ENCODE measurements around the gene PAGE2B. TPM values are rescaled to one million over a fixed set of nuclear protein-coding genes. Genes with fewer than 3 reads are reported as not detected.

PAGE2B gene
- total and polyA plus RNA-seq, 9 of the 15 experiments (the other 6 are each of a cell fraction or from before 2014, with no cell fraction given), result 1.8 to 36.0 (median 16.5) TPM

GRCh38 chrX:55099162-55099561 lies 24.3 kb downstream of the PAGE2B start (continued):
- TF ChIP-seq PRDM10 (IDR thresholded peaks at IDR 0.05; ENCODE audit: partially characterized antibody) (no peak), ZBTB26 (CRISPR knock-in tag; IDR thresholded peaks at IDR 0.05) (no peak), ILF3 (IDR thresholded peaks at IDR 0.05; ENCODE audit: borderline replicate concordance) (no peak)

GRCh38 chrX:55102754-55103153 lies 27.9 kb downstream of the PAGE2B start:
- no peaks in the 10 kb centered on the region for H3K9me1 ChIP-seq (ENCODE audit: control insufficient read depth, insufficient read depth, low read length)
- 0 out of 2 replicates have a peak overlapping the region, but pooled peaks have one; percentile 10 for H2AFZ ChIP-seq (ENCODE audit: low read depth, low read length)
- H3K4me2 ChIP-seq (ENCODE audit: insufficient read depth, low read length), result no peak overlapping the region
- H3K9me3 ChIP-seq (replicated peaks; ENCODE audit: control insufficient read depth, insufficient read depth, low read depth, low read length), result no peaks in the 10 kb centered on the region
- intact Hi-C loops (cut with micrococcal nuclease) (no loop called here), in situ Hi-C loops (cut with MboI) (no loop called here)
- H3K4me3 ChIP-seq, result no peak overlapping the region
- no peaks in the 10 kb centered on the region for H4K20me1 ChIP-seq (replicated peaks; ENCODE audit: control insufficient read depth, insufficient read depth, low read length)
- FAIRE-seq (no peak), DNase-seq (ENCODE audit: extremely low read depth in 1 of 4, low spot score in 3 of 4) (no peak), ATAC-seq (no peak)
- no peaks in the 10 kb centered on the region for H3K36me3 ChIP-seq (ENCODE audit: control insufficient read depth, insufficient read depth, low read length)
- 7% methylated on average over 3 of the region's 3 CpGs for WGBS (ENCODE audit: insufficient coverage, low coverage, missing lambda C conversion rate)
- CTCF ChIA-PET (ENCODE audit: low intra/inter-chr PET ratio), result no interaction called here
- H3K4me1 ChIP-seq (replicated peaks in 1 of 2; ENCODE audit: control insufficient read depth in 2 of 2, insufficient read depth in 2 of 2, low read length in 2 of 2), result peaks cover 0 to 4% of the 10 kb centered on the region in 2 experiments; a peak in 2 of 5 replicates
- no peak overlapping the region for H3K27ac ChIP-seq (ENCODE audit: extremely low read depth, low read depth, low read length)
- H3K27me3 ChIP-seq (ENCODE audit: control insufficient read depth in 2 of 2, insufficient read depth in 2 of 2, low read length in 2 of 2), result no peaks in the 10 kb centered on the region
- no TSS peak for BruUV-seq (replicated peaks)
- no peaks in the 10 kb centered on the region for H3K79me2 ChIP-seq (ENCODE audit: control insufficient read depth, insufficient read depth, low read length)
- H3K9ac ChIP-seq (ENCODE audit: insufficient read depth in 1 of 2, low read depth in 2 of 2, low read length in 2 of 2), result no peak overlapping the region
- POLR2A ChIA-PET, result no interaction called here
- TF ChIP-seq PHB2 (IDR thresholded peaks at IDR 0.05; ENCODE audit: low read depth) (no peak), SMC3 (conservative IDR thresholded peaks at IDR 0.05; ENCODE audit: insufficient read depth, low read depth, low read length) (no peak), L3MBTL2 (IDR thresholded peaks at IDR 0.05) (no peak), ZNF318 (IDR thresholded peaks at IDR 0.05; ENCODE audit: borderline replicate concordance in 1 of 2, low read depth in 1 of 2) (no peak), CXXC5 (CRISPR knock-in tag; IDR thresholded peaks at IDR 0.05) (no peak)
